HG02571 (cell line): ENCODE data around the gene SGCA.

Experiments
- ATAC-seq: cut with Tn5 transposase; IDR thresholded peaks from one replicate; pipeline ENCODE4 v1.9.1; 2021; ENCODE audit warnings: mild to moderate bottlenecking, moderate library complexity; ENCODE audit not compliant: unreplicated experiment

The SGCA gene

DNA sequence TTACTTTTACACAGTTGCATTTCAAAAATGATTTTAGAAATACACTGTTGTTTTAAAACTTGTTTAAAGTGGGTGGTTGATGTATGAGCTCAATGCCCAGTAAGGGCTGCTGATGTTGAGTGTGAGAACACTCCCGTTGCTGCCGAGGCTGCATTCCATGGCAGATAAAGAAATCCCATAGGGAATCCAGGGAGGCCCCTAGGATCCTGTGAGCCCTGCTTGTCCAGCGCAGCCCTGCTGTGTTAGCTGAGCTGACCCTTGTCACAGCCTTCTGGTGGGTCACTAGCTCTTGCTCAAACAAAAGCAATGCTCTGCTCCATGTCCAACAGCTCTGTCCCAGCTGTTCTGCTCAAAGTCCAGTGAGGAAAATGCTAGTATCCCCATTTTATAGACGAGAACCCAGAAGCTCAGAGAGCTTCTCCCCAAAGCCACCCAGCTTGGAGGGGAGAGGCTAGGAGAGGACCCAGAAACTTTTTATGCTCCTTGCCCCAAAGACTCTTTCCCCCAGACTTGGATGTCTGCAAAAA, 54.2 kb downstream of the SGCA start:
- ATAC-seq: no peak

DNA sequence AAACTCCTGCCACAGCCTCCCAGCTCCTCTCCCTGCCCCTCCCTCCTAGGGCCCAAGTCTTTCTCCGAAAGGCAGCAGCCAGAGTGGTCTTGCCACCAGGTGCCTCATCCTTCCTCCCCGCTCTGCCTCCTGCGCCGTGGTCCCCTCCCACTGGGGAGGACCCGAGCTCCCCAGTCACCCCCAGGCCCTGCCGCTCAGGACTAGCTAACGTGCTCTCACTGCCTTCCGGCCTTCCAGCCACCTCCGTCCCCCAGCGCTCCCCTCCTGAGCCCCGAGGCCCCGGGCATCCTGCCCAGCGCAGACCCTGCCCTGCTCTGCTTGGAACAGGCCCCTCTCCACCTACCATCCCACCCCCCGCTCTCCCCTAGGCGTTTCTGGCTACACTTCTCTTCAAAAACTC, 55.0 kb downstream of the SGCA start:
- ATAC-seq: no peak

DNA sequence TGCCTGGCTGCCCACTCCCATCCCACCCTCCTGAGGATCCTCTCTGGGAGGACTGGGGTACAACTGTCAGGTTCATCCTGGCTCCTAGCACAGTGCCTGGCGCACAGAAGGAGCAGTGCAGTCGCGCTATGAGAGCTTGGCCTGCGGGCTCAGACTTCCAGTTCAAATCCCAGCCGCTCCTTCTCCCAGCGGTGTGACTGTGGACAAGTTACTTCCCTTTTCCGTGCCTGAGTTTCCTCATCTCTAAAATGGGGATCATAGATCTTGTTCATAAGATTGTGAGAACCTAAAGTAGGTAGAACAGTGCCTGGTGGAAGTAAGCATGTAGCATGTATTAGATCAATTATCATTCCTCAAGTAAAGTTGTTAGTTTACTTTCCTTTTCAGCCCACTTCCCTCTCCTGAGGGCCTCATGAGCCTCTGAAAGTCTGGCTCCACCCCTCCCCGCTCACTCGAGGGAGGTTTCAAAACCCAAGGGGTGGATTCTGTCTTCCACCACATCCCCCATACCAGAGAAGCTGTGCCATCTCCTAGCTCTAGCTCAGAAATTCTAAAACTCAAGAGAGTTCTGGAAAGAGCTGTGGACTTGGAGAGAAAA, 55.6 kb downstream of the SGCA start:
- ATAC-seq: no peak

GRCh38 chr17:50221864-50222545, 56.2 kb downstream of the SGCA start:
- no peak for ATAC-seq

- ATAC-seq: no peak
These were observed 57.1 kb downstream of the SGCA start for GRCh38 chr17:50222922-50223321.
